Lung (tissue), 12 donors: ENCODE data around the gene CFAP97. TPM values are rescaled to one million over a fixed set of nuclear protein-coding genes. Genes with fewer than 3 reads are reported as not detected.
"Not testable (repeated sequence)": the region's sequence is repeated elsewhere in the genome, so short reads cannot be mapped to it uniquely, and the experiment has no call there.

Experiments
- ATAC-seq: fragments of 200-7000 bp; cut with Tn5 transposase; one replicate; pipeline ENCODE4 v1.9.1; 2020; ENCODE audit warnings: moderate number of reproducible peaks; ENCODE audit not compliant: insufficient read depth, low FRiP score
- DNase-seq, 3 donors: peaks; one replicate each; pipeline ENCODE4 v3.0.0-alpha.2; 2013 to 2017
- H3K27ac ChIP-seq, 2 donors: one replicate each; pipeline ENCODE4 v1.5.1; 2013; ENCODE audit warnings: mild to moderate bottlenecking in 2 of 2, moderate library complexity in 2 of 2, control low read depth in 1 of 2, inconsistent platforms in 1 of 2, low read depth in 1 of 2, low read length in 1 of 2
- H3K27me3 ChIP-seq, 3 donors: one replicate each; pipeline ENCODE4 v1.5.1; 2013; ENCODE audit warnings: low read length in 2 of 3; ENCODE audit not compliant: control insufficient read depth in 3 of 3, insufficient read depth in 3 of 3
- H3K36me3 ChIP-seq, 4 donors: one replicate each; pipeline ENCODE4 v1.5.1; 2013; ENCODE audit warnings: low read length in 4 of 4, mild to moderate bottlenecking in 1 of 4, moderate library complexity in 1 of 4; ENCODE audit not compliant: control insufficient read depth in 4 of 4, insufficient read depth in 4 of 4
- H3K4me1 ChIP-seq, 5 donors: one replicate each; pipeline ENCODE4 v1.5.1; 2013; ENCODE audit warnings: low read length in 5 of 5, mild to moderate bottlenecking in 2 of 5, moderate library complexity in 1 of 5; ENCODE audit not compliant: control insufficient read depth in 5 of 5, insufficient read depth in 5 of 5
- H3K4me3 ChIP-seq: one replicate; pipeline ENCODE4 v1.5.1; 2013; ENCODE audit warnings: mild to moderate bottlenecking, control low read depth, moderate library complexity
- H3K9ac ChIP-seq, 2 donors: one replicate each; pipeline ENCODE4 v1.5.1; 2013; ENCODE audit warnings: low read length in 2 of 2, control low read depth in 1 of 2; ENCODE audit not compliant: insufficient read depth in 1 of 2
- H3K9me3 ChIP-seq, 4 donors: one replicate each; pipeline ENCODE4 v1.5.1; 2013; ENCODE audit warnings: low read length in 3 of 4, mild to moderate bottlenecking in 1 of 4, moderate library complexity in 1 of 4; ENCODE audit not compliant: control insufficient read depth in 4 of 4, insufficient read depth in 3 of 4
- WGBS, 2 donors: extraction: QIAGEN DNeasy Blood & Tissue Kit; methylation state at CpG; one replicate each; pipeline ENCODE4 v1.1.7; 2013; 5-methylcytosine and 5-hydroxymethylcytosine counted together
- polyA plus RNA-seq, 2 donors: library from polyadenylated mRNA; stranded (reverse); fragments of 200-250 nt; gene quantifications; one replicate each; pipeline ENCODE4 v1.2.1, GENCODE V29; 2013
- total RNA-seq, 2 donors: library from RNA; depleted of rRNA in 1 of 2; stranded (reverse); fragments of >200 nt in 1 of 2; gene quantifications; one replicate each; pipeline ENCODE4 v1.2.1, GENCODE V29; 2014 to 2021
- TF ChIP-seq, protein P1 (sequence below): IDR thresholded peaks from 2 replicates; pipeline ENCODE4 v1.5.1; 2012; ENCODE audit warnings: mild to moderate bottlenecking; ENCODE audit errors: control extremely low read depth, extremely low read depth
- donor health status: control.
- donor health status: control.
- donor health status: Bipolar disorder and iron deficiency.
- donor health status: healthy.
- donor health status: DM: yes; HTN: yes; CAD: no.

Gene CFAP97
- total and polyA plus RNA-seq, 4 donors: 5.4 to 39.2 (median 22.0) TPM

- WGBS, 2 donors: 74 to 80% methylated on average over 3 of the region's 3 CpGs
- no peaks in the 10 kb centered on the region for H3K27me3 ChIP-seq
- peak overlapping the region in 1 of 2 donors; percentile 73 for H3K27ac ChIP-seq
- H3K4me1 ChIP-seq: peaks cover 0 to 32% (median 0%) of the 10 kb centered on the region in 5 donors
- TF ChIP-seq, protein P1, sequence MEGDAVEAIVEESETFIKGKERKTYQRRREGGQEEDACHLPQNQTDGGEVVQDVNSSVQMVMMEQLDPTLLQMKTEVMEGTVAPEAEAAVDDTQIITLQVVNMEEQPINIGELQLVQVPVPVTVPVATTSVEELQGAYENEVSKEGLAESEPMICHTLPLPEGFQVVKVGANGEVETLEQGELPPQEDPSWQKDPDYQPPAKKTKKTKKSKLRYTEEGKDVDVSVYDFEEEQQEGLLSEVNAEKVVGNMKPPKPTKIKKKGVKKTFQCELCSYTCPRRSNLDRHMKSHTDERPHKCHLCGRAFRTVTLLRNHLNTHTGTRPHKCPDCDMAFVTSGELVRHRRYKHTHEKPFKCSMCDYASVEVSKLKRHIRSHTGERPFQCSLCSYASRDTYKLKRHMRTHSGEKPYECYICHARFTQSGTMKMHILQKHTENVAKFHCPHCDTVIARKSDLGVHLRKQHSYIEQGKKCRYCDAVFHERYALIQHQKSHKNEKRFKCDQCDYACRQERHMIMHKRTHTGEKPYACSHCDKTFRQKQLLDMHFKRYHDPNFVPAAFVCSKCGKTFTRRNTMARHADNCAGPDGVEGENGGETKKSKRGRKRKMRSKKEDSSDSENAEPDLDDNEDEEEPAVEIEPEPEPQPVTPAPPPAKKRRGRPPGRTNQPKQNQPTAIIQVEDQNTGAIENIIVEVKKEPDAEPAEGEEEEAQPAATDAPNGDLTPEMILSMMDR: no peak
- no peaks in the 10 kb centered on the region for H3K36me3 ChIP-seq
- ATAC-seq: no peak
- H3K4me3 ChIP-seq: no peak overlapping the region
- no peak overlapping the region for H3K9ac ChIP-seq
- peak; percentile 27 to 59 (median 33) for DNase-seq
- H3K9me3 ChIP-seq: no peaks in the 10 kb centered on the region
Measured at GRCh38 chr4:185119927-185120630, 83.7 kb downstream of the CFAP97 start.

DNA sequence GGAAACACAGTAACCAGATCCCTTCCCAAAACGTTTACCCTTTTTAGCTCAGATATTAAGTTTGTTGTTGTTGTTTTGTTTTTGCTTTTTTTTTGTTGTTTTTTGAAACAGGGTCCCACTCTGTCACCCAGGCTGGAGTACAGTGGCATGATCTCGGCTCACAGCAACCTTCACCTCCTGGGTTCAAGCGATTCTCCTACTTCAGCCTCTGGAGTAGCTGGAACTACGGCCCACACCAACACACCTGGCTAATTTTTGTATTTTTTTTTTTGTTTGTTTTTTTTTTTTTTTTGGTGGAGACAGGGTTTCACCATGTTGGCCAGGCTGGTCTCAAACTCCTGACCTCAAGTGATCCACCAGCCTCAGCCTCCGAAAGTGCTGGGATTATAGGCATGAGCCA is 84.3 kb downstream of the CFAP97 start:
- not testable (repeated sequence) for DNase-seq, H3K9ac ChIP-seq, H3K36me3 ChIP-seq, H3K9me3 ChIP-seq, ATAC-seq, H3K27me3 ChIP-seq, H3K4me3 ChIP-seq
- WGBS, 2 donors: 85 to 92% methylated on average over 5 of the region's 5 CpGs
- peak overlapping the region in 1 of 2 donors; percentile 50 for H3K27ac ChIP-seq
- peaks cover 0 to 32% (median 0%) of the 10 kb centered on the region in 5 donors for H3K4me1 ChIP-seq

GRCh38 chr4:185118876-185119275 is 84.9 kb downstream of the CFAP97 start:
- 92% methylated on average over 7 of the region's 7 CpGs for whole genome bisulfite sequencing, 2 donors

GRCh38 chr4:185117300-185117934 is 86.4 kb downstream of the CFAP97 start:
- Histone ChIP-seq H3K27me3 (no peaks in the 10 kb centered on the region), H3K9ac (no peak overlapping the region), H3K27ac (peak overlapping the region in 1 of 2 donors; percentile 71), H3K36me3 (no peaks in the 10 kb centered on the region), H3K4me1 (peaks cover 0 to 32% (median 7%) of the 10 kb centered on the region in 5 donors), H3K9me3 (no peaks in the 10 kb centered on the region), H3K4me3 (no peak overlapping the region)
- DNase-seq: no peak
- TF ChIP-seq, protein P1: no peak
- WGBS, 2 donors: 91 to 96% methylated on average over 7 of the region's 7 CpGs
- no peak for ATAC-seq

More at GRCh38 chr4:185118876-185119275, 84.9 kb downstream of the CFAP97 start:
- Histone ChIP-seq H3K27ac (no peak overlapping the region), H3K27me3 (no peaks in the 10 kb centered on the region), H3K9me3 (no peaks in the 10 kb centered on the region), H3K4me3 (no peak overlapping the region), H3K9ac (no peak overlapping the region), H3K36me3 (no peaks in the 10 kb centered on the region), H3K4me1 (peaks cover 0 to 32% (median 0%) of the 10 kb centered on the region in 5 donors)
- TF ChIP-seq, protein P1: no peak
- DNase-seq (peak in 2 of 3 donors; percentile 52 to 65), ATAC-seq (no peak)
